H4 (cell line): Measurements from ENCODE around the gene PGA4. TPM values are rescaled to one million over a fixed set of nuclear protein-coding genes. Genes with fewer than 3 reads are reported as not detected.
"Not testable (repeated sequence)": the region's sequence is repeated elsewhere in the genome, so short reads cannot be mapped to it uniquely, and the experiment has no call there.

ENCODE experiments used
- DNase-seq: peaks from one replicate; pipeline ENCODE4 v3.0.0-alpha.2; 2015; ENCODE audit warnings: low spot score
- total RNA-seq: library from RNA; depleted of rRNA; stranded (reverse); fragments of >200 nt; shearing (Covaris generic); gene quantifications from 2 replicates; pipeline ENCODE4 v1.2.3, GENCODE V29; 2014

The PGA4 gene
- total RNA-seq, 1 experiment from 2014 or later: not detected

DNA sequence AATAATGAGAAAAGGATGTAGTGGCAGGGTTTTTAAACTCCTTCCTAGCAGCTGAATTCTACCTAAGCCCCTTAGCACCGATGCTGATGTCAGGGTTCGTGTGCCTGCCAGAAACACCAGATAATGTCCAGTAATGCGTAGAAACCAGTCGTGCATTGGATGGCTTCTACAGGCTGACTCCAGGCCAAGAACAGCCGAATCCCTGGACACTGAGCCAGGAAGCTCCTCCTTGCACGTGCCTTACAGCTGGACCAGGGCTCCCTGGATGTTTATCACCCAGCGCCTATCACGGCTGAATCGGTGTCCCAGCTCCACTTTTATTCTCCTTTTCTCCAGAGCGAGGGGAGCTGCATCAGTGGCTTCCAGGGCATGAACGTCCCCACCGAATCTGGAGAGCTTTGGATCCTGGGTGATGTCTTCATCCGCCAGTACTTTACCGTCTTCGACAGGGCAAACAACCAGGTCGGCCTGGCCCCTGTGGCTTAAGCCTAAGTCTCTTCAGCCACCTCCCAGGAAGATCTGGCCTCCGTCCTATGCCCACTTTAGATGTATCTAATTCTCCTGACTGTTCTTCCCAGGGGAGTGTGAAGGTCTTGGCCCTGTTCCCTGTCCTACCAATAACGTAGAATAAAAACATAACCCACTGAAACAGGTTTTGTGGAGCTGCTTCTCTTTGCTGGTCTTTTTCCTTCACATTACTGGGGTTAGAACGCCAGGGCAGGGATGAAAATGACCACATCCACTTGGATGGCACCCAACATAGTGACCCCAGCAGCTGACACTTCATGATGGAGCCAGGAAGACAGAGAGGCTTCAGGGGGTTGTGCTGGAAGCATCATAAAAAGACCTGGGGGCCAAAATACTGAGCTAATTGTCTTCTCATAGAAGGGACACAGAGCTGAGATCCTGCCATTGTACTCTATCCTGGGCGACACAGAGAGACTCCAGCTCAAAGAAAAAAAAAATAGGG lies 28.9 kb downstream of the PGA4 start:
- DNase-seq: not testable (repeated sequence)

DNA sequence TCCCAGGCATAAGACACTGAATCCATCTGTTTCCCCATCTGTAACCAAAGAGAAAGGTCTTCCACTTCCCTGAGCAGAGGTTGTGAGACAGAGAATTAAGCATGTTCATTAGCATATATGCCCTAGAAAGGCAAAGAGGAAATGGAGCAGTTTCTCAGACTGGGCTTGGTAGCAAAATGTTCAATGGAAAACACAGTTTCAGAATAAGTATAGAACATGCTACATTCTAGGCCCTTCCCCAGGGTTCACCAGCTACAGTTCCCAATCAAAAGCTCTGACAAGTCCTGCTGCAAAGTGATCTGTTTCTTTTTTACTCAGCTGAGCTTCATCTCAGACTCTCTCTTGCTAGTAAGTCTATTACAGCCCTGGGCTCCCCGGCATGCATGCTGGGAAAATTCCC lies 30.2 kb downstream of the PGA4 start:
- not testable (repeated sequence) for DNase-seq

DNA sequence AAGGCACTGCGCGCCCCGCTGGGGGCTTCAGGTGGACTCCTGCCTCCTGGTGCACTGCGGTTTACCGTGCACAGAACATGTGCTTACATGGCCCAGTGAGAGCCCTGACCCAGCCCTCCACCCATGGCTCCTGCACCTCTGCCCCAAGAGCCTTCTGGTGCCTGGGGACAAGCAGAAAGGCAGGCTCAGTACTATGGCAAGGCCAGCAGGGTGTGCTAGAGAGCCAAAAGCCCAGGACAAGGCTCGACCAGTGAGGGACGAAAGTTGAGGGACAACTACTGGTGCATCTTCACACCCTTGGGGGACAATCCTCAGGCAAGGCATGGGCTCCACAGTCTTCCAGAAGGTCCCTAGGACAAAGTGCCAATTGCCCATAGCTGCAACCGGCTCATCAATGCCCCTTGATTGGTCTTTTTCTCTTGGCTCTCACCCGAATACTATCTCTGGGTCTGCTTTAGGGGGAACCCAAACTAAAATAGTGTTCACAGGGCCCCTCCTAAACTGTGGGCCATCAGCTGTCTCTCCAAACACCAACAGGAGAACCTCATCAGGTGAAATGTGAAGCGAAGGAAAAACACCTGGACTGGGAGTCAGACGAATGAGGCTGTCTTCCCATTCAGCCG lies 32.4 kb downstream of the PGA4 start:
- peak; percentile 30 for DNase-seq

DNA sequence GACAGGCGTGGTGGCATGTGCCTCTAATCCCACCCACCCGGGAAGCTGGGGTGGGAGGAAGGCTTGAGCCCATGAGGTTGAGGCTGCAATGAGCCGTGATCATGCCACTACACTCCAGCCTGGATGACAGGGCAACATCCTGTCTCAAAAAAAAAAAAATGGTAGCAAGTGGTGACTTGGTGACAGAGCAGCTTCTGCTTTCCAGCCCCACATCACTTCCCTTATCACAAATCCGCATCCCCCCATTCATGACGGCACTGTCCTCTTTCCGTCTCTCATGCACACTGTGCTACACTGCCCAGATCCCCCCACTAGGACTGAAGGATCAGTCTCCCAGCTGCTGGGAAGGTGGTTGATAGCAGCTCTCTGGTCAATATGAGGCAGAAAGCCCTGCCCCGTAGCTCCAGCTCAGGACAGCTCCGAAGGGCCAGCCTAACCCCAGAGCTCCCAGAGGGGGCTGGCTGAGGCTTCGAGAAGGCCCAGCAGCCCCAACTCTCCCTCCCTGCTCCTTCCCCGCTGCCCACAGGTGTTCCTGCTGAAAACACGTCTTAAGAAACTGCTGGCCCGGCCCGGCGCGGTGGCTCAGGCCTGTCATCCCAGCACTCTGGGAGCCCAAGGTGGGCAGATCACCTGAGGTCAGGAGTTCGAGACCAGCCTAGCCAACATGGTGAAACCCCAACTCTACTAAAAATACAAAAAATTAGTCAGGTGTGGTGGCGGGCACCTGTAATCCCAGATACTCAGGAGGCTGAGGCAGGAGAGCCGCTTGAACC lies 34.7 kb downstream of the PGA4 start:
- DNase-seq: no peak

DNA sequence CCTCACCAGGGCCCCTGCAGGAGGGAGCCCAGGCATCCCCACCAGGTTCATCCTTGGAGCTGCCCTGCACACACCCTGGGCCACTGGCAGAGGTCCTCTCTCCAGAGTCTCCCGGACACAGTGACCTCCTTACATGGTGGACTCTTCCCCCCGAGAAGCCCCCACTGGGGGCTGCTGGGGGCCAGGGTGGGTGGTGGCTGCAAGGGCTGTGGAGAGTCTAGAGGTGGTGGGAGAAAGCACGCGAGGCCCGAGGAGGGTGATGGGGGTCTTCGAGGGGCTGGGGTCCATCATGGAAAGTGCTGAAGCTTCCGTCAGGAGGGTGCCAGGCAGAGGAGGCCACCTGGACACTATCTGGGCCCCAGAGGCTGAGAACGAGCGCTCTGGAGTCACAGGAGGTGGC lies 36.4 kb downstream of the PGA4 start:
- no peak for DNase-seq

DNA sequence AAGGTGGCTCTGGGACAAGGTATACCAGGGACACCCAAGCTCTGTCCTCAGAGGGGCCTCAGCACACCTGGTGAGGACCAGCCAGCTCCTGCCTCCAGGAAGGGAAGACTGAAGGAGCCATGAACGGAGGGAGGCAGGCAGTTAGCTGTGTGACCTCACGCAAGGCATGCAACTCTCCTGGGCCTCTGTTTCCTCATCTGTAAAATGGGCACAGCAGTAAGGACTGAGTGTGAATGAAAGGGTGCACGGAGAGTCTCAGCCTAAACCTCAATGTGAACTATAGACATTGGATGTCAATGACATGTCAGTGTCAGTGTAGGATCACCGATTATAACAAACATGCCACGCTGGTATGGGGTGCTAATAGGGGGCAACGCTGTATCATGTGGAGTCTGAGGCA lies 37.2 kb downstream of the PGA4 start:
- no peak for DNase-seq

DNA sequence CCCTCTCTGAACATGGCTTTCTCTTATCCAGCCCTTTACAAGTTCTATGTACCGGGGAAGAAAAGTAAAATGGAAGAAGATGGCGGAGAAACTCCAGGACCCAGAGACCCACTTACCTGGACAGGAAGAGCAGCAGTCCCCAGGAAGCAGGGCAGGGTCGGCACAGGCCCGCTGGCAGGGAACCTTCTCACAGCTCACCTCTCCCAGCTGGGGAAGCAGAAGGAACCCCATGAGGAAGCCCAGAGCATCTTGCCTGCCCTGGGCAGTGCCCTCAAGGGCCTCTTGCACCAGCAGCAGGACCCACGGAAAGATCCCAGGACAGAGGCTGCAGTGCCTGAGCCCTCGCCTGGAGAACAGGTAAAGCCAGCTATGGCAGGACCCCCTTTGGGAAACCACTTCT lies 42.2 kb downstream of the PGA4 start:
- no peak for DNase-seq

DNA sequence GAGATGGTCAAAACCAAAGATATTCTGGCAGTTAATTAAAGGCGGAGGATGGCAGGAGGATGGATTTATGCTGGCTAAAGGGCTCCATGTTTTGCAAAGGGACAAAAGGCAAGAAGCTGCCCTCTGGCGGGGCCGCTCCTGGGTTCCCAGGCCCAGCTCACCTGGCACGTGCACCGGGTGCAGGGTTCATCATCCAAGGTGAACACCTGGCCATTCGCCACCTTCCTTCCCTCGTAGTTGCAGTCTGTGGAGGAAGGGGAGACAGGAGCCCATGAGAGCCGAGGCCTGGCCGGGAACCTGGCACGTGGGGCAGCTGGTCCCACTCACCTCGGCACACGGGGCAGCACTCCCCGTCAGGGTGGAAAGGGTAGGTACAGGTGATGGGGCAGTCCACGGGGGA lies 42.6 kb downstream of the PGA4 start:
- DNase-seq: no peak

DNA sequence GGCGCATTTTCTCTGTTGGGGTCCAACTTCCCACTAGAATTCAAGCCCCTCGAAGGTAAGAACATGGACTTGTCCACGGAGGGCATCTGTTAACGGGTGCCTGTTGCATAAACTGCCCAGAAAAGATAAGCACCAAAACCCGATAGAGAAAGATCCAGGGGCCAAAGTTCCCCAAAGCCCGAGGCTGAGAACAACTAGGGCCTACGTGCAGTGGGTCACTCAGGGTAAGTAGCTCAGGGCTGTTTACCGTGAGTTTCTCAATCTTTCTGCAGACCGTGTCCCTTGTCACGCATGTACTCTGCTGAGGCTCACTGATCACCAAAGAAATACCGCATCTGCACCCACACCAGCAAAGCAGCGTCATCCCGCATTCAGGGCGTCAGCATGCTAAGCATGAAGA lies 43.2 kb downstream of the PGA4 start:
- no peak for DNase-seq

DNA sequence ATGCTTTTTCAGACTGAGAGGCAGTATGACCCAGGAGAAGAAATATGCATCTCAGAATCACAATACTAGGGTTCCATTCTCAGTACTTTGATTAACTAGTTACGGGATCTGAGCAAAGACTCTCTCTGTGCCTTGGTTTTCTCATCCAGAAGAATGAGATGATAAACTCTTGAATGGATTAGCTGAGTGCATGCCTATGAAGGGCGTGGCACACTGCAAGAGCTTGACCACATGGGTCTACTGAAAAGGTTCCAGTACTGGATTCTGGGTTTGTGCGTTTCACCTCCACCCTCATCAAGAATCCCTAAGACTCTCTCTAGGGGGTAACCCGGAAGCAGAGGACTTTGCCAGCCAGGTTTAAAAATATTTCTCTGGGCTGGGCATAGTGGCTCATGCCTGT lies 44.5 kb downstream of the PGA4 start:
- DNase-seq: no peak

DNA sequence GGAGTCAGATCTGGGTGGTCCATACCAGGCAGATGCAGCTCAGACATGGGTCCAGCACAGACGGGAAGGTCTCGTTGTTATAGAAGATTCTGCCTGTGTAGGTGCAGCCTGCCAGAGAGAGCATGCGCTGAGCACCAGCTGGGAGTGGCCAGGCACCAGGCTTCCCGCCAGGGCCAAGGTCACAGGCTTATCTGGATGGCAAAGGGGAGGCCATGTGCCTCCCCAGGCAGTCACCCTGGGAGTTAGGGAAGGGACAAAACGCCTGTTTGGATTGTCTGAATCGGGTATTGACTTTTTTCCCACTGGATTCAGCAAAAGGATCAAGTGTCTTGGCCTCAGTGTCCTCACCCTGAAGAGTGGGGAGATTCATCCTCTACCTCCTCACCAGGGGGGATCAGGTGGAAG lies 45.3 kb downstream of the PGA4 start:
- DNase-seq: no peak

DNA sequence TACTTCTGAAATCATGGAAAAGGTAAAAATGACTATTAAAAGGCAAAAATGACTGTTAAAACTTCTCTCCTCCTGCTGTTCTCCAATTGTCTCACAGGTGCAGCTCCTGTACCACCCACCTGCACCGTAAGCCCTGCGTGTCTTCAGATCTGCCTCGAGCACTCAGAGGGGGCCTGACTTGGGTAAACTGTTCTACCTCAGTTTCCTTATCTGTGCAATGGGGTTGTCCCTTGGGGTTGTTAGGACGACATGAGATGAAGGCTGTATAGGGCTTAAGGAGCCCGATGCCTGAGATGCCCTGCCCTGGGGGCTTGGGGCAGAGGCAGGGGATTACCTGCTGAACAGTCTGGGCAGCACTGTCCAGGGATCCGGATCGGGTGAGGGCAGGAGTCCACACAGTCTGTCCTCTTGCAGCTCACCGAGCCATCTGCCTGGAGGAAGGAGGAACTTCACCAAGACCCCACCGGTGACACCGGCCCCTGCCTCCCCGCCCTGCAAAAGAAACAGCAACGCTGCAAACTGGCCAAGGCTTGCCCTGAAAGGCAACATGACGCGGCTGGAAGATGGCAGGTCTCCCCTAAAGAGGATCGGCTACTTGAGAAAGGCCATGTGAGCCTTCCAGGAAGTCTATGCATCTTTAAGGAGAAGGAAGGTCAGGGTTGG lies 46.6 kb downstream of the PGA4 start:
- no peak for DNase-seq

DNA sequence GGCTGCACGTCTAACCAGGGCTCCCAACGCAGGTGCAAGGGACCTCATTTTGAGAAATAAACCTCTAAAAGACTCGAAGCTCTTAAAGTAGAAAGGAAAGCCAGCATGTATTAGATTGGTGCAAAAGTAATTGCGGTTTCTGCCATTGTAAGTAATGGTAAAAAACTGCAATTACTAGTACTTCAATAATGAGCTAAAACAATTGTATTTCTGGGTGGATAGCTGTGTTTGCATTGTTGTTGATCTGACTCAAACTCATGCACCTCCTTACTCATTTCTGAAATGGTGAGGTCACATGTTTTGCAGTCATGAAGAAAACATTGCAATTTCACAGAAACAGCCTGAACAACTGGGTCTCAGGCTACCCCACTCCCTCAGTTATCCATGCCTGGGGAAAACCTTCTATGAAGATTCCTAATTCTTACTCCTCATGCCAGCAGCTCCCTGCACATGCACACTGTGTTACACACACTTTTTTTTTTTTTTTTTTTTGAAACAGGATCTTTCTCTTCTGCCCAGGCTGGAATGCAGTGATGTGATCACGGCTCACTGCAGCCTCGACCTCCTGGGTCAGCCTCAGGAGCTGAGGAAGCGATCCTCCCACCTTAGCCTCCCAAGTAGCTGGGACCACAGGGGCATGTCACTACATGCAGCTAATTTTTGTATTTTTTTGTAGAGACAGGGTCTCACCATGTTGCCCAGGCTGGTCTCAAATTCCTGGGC lies 48.4 kb downstream of the PGA4 start:
- no peak for DNase-seq

DNA sequence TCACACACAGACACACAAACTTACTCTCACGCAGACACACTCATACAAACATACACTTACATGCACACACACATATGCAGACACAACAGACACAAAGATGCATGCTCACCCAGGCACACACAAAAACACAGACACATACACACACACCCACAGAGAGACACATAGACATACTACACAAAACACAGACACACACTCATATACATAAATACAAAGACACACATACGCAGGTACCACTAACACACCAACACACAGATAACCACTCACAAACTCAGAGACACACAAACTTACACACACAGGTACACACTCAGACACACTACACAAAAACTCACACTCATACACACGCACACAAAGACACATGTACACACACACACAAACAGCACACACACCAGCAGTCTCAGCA lies 50.6 kb downstream of the PGA4 start:
- DNase-seq: no peak

DNA sequence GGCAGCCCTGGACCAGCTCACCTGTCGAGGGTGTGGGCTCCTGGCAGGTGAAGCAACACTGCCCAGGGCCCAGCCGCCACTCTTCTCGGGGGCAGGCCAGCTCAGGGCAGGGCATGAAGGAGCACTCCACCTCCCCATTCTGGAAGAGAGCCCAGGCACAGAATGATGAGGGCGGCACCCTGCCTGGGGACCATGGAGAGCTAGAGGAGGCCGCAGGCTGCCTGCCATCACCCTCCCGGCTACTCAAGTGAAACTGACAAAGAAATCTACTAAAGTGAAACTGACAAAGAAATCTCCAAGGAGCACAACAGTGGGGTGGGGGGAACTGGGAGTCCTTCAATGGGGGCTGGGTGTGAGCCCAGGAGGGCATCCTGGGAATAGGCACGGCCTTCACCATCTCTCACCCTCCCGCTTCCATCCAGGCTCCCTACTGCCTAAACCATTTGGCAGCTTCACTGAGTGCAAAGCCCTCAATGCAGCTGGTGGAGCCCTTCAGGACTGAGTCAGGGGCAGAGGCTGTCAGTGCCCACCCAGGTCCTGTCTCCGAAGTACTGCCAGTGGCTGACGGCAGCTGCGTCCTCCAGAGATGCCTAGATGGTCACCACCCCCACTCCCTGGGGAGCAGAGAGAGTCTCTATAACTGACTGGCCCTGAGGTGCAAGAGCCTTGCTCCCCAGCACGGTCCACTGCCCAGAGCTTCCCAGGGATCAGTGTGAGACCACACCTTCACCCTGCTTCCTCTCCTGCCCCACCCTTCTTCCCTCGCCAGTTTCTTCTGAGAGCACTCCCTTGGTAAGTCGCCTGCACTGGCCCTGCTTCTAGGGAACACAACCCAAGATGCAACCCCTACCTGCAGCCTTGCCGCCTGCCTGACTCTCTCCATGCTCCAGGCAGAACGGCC lies 51.3 kb downstream of the PGA4 start:
- no peak for DNase-seq

DNA sequence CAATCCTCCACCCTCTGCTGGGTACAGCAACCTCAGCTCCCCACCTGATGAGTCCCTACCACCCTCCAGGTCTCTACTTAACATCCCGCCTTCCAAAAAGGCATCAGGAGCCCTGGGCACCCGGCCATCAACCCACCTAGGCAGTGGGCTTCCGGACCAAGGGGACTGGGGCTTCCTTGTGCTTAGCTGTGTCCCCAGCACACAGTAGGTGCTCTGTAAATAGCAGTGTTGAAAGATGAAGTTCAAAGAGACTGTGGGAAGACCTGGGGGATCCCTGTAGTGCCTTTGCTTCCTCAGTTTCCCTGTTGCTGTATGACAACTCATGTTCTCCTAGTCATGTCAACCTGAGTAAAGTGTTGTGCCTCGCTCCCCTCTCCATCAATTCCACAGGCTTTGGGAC lies 51.9 kb downstream of the PGA4 start:
- DNase-seq: no peak

DNA sequence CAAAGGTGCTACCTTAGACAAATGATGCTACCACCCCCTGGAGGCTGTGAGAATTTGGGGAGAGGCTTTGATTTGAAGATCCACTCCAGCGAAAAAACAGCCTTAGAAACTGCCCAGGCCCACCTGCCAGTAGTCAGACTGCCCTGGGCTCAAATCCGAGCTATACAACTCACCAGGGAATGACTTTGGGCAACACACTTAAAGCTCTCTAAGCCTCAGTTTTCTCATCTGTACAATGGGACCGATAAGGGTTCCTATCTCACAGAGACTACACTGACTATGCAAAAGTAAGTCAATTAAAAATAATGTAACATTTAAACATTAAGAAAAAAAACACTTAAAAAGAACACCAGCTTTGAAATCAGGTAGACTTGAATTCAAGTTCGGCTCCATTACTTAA lies 53.0 kb downstream of the PGA4 start:
- DNase-seq: no peak

DNA sequence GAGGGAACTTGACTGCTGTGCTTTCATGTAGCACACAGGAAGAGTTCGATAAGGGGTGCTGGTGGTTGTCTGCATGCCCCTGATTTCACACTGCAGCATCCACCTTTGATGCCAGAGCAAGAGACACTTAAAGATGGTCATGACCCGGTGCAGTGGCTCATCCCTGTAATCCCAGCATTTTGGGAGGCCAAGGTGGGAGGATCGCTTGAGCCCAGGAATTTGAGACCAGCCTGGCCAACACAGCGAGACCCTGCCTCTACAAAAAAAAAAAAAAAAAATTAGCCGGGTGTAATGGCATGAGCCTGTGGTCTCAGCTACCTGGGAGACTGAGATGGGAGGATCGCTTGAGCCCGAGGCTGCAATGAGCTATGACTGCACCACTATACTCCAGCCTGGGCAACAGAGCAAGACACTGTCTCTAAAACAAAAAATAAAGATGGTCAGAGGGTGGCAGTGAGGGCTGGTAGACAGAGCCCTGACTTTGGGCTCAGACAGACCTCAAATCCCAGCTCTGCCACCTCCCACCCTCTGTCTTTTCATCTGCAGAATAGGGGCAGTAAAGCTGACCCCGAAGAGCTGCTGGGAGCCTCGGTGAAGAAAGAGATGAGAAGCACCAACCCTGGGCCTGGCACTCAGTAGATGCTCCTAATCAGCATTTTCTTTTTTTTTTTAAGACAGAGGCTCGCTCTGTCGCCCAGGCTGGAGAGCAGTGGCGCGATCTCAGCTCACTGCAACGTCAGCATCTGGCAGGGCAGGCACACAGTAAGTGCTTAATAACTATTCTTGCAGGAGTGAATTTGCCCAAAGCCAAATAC lies 55.2 kb downstream of the PGA4 start:
- DNase-seq: no peak

DNA sequence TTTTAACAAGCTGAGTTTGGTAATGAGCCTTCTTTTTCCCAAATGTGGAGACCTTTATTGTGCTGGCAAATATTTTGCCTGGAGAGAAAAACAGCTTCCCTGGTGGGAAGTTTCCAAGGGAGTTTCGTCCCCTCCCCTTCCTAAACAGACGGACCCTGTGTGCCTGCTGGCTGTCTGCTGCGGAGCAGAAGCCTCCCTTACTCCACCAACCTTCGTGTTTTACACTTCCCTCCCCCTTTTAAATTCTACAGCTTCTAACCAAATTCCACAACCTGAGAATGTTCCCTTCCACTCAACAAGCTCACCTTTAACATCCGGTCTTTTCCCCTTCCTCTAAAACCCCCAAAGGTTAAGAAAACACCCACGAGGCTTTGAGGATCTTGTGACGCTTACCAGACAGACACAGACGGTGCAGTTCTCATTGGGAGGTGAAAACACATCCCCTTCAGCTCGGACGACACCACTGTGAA lies 55.9 kb downstream of the PGA4 start:
- no peak for DNase-seq
